GM21737 (cell line): ENCODE results near the gene SUPT20HL1.

Source experiments
- ATAC-seq: cut with Tn5 transposase; IDR thresholded peaks from one replicate; pipeline ENCODE4 v1.9.1; 2021; ENCODE audit warnings: mild to moderate bottlenecking, moderate library complexity; ENCODE audit not compliant: unreplicated experiment

The SUPT20HL1 gene

GRCh38 chrX:24395775-24396174, 35.3 kb downstream of the SUPT20HL1 start:
- no peak for ATAC-seq

- no peak for ATAC-seq
Measured at GRCh38 chrX:24396236-24396930, 35.9 kb downstream of the SUPT20HL1 start.

GRCh38 chrX:24396931-24397279, 36.5 kb downstream of the SUPT20HL1 start:
- ATAC-seq, result no peak

- ATAC-seq, result no peak
Measured at GRCh38 chrX:24398766-24399165, 38.3 kb downstream of the SUPT20HL1 start.

GRCh38 chrX:24399550-24399949, 39.1 kb downstream of the SUPT20HL1 start:
- no peak for ATAC-seq

GRCh38 chrX:24405959-24406358, 45.5 kb downstream of the SUPT20HL1 start:
- ATAC-seq, result no peak
